Hematopoietic multipotent progenitor cell treated with erythropoietin and hydrocortisone succinate and interleukin-3 and kit ligand, for 17 days (in vitro differentiated cells): ENCODE results near the gene STK4.

Experiments used
- DNase-seq: peaks from one replicate; pipeline ENCODE4 v3.0.0-alpha.2; 2015; ENCODE audit warnings: low spot score

STK4 gene

DNA sequence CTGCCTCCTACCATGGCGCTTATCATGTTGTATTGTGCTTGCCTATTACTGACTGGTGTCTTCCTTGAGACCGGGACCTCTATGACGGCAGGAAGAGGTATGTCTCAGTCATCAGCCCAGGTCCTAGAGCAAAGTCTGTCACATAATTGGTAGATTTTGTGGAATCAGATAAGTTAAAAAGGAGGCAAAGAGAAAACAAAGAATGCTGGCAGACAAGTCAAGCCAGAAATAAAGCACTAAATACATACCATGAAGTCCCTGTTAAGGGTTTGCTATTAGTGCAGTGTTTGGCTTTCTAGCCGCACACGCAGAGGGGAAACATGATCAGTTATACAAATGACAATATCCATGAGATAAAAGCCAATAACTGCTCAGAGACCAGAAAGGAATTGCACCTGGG is 12.1 kb upstream of the STK4 start:
- DNase-seq = no peak

- no peak for DNase-seq
These were observed 11.0 kb upstream of the STK4 start for GRCh38 chr20:44955270-44955669.

DNA sequence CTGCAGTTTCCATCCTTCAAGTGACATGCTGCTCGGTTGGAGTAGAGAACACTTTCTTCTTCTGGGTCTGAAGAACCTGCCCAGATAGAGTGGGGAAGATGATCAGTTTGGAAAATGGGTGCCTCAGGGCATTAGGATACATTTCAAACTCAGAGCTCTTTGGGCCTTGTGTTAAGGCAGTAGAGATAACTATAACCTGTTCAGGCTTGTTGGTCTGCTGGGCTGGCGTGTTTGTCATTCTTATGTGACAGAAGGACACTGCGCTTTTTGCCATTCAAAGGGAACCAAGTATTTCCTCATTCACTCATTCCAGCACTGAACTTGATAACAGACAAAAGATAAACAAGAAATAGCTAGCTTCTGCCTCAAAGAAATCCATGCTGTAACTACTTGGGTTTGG is 9.9 kb upstream of the STK4 start:
- DNase-seq = no peak

DNA sequence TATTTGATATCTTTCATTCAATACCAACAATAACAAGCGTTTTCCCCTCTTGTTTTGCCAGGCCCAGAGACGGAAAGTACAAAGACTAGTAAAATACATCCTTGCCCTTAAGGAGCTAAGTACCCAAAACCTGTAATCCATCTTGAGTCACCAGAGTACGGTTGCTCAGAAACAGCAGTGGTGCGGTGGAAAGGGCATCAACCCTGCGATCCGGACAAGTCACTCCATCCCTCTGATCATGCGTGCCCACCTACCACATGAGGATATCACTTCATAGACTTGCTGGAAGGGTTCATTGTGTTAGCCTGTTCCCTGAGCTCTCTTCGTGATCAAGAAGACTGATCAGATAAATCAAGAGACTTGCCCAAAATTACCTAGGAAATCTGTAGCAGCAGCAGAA is 8.0 kb upstream of the STK4 start:
- DNase-seq = no peak

DNA sequence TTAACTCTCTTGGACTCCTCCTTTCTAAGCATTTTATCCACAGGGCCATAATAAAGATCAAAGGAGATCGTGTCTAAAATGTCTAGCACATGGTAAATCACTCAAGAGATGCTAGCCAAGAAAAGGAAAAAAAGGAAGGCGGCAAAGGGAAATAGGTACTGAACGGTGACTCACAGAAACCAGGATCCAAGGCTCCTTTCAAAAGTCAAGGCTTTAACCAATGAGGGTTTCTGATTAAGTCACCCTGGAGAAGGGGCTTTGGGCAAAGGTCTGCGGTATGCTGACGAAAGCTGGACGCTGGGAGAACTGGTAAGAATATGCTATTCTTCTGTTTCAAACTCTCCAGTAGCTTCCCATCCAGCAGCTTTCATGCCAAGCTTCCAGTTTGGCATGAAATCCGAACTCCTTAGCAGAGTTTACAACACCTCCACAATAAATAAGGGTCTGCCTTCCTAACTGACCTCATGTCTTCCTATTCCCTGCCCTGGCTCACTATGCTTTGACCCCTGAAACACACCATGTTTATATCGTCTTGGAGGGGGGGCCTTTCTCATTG is 7.2 kb upstream of the STK4 start:
- no peak for DNase-seq

- DNase-seq = peak; percentile 35
These were observed 6.6 kb upstream of the STK4 start for GRCh38 chr20:44959638-44960102.

- DNase-seq = peak; percentile 95
These were observed 6.0 kb upstream of the STK4 start, which contains the start of gene TOMM34 for GRCh38 chr20:44960103-44960852. TOMM34 (minus strand) TSS chr20:44960397; CDS start chr20:44960333, 64 bp downstream.

DNA sequence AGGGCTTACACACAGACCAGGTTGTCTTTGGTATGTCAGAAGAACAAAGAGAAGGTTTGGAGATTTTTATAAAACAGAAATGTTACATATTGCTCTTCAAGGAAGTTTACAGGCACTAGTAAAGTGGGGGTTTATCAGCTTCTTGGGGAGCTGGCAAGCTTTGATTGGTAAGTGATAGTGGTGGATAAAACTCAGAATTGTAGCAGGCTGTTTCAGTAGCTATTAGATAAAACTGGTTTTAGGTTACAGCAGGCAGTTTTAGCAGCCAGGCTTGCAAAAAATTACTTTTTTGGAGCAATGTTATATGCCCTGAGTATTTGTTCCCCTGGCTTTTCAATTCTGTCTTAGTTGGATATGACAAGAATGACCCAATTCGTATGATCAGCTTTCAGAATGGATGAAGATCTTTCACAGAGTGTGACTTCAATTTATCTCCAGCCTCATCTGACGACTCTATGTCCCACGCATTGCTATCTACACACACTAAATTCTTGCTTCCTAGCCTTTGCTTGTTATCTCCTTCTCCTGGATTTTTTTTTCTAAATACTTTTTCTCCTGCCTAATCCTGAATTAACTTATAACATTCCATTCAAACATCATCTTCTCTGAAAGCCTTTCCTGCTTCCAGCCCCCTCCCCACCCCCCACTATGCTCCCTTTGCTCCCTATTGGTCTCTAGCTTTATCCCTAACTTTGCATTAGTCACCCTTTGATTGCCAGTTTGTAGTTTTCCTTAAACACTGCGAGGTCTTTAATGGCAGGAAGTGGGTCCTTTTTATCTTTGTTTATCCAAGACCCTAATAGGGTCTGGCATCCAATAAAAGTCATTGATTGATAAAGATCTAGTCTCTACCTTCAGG is 5.1 kb upstream of the STK4 start:
- peak; percentile 20 for DNase-seq

GRCh38 chr20:44961870-44962267 is 4.4 kb upstream of the STK4 start:
- no peak for DNase-seq

GRCh38 chr20:44962483-44962882 is 3.8 kb upstream of the STK4 start:
- peak; percentile 55 for DNase-seq

- no peak for DNase-seq
These were observed 2.7 kb upstream of the STK4 start for GRCh38 chr20:44963325-44964215.

DNA sequence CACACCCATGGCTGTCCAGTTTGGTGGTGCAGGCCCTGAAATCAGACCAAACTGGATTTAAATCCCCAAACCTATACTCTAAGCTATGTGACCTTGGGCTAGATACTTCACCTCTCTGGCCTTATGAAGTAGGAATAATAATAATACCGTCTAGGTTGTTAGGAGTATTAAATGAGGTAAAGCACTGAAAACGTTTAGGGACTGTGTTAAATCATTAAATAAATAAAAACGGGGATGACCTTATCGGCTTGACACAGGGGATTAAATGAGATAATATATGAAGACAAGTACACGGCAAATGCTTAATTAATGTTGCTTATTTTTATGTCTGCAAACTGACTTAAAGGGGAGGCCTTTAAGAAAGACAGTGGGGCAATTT is 672 bp upstream of the STK4 start:
- DNase-seq = no peak

DNA sequence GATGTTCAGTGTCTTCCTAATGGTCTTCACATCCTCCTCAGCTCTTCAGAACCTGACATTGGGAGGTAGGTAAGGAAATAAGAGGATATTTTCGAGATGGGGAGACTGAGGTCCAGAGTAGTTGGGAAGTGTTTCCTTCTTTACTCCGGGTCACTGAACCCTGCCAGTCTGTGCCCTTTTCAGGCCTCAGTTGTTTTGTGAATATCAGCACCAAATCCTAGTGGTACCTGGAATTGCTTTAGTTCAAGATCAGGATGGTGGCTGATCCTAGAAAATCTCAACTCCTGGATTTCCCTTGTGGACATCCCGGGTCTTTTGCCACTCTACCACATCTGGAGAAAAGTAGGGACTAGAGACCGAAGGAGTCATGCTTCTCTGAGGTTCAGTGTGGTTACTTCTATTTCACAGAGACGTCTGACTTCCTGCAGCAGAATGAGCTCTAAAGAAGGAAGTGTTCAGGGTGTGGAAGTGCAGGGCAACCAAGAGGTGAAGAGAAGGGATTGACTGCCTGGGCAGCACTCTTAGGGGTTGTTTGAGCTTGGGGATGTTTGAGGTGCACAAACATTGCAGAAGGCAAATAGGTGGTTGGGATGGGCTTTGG is 995 bp downstream of the STK4 start:
- peak; percentile 26 for DNase-seq

- peak; percentile 55 for DNase-seq
These were observed 3.1 kb downstream of the STK4 start for GRCh38 chr20:44969300-44969894.

DNA sequence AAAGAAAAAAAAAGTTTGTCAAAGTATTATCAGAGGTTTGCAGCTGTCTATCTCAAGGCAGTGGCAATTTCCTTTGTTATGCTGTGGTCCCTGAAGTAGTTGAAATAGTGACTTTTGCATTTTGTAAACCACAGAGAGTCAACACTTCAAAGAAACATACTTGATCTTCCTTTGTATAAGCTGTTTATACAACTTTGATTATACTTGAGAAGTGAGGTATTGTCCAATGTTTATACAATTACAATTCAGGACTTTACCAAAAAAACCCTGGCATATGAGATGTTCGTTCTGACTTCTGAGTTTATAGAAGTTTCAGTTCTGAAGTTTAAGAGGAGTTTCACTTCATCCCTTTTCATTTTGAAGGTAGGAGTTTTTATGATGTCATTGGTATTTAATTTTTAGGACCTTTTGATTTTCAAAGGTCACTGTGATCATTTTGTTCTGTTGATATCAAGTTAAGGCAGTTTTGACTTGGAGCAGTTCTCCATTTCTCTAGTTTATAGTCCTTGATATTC is 4.0 kb downstream of the STK4 start:
- peak; percentile 39 for DNase-seq

DNA sequence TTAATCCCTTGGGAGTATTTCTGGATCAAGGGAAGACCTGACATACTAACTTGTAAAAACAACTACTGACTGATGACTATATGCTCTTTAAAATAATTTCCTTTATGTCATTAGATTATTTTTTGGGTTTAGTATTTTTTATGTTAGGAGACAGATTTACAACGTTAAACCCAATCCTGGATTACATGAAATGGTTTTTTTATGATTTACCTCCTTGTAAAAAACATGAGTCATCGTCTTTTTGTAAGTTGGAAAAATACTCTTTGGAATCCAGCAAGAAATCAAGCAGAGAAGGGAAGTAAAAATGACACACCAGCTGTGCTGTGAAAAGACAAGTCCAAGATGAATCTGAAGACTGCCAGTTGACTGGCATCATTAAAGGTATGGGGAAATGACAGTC is 6.7 kb downstream of the STK4 start:
- DNase-seq = no peak

- DNase-seq = no peak
These were observed 10.4 kb downstream of the STK4 start for GRCh38 chr20:44976698-44977097.

DNA sequence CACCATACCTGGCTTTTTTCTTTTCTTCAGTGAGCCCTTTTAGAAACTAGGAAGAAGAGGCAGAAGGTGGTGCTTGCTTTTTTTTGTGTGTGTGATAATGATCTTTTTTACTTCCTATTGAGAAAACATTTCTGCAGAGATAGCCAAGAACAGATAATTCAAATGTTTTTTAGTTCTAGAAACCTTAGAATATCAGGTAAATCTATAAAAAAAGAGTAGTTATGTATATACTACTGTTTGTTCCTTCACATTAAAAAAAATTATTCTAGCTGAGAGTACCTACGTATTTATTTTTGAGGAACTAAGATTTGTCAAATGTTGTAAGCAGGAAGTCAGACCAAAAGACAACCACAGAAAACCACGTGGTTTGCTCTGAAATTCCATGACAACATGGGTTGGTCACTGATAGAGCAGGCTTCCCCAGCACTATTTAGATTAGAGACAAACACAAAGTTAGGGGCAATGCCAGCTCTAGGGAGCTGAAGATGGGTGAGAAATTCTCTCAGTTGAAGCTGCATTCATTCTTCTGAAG is 12.8 kb downstream of the STK4 start:
- peak; percentile 50 for DNase-seq

DNA sequence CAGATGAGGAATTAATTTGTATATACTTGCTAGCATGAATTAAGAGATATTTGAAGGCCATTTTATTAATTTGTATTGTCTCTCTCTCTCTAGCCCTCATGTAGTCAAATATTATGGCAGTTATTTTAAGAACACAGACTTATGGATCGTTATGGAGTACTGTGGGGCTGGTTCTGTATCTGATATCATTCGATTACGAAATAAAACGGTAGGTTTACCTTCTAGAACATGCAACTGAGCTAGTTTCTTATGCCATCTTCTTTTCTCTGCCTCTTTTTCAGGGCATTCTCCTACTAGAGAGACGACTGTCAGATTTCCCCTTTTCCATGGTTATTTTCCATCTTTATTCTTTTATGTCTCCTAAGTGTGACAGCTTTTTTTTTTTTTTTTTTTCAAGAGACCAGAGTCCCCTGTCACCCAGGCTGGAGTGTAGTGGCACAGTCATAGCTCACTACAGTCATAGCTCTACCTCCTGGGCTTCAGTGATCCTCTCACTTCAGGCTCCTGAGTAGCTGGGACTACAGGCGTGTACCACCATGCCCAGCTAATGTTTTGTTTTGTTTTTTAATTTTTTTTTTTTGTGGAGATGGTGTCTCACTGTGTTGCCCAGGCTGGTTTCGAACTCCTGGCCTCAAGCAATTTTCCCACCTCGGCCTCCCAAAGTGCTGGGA is 15.6 kb downstream of the STK4 start:
- DNase-seq = no peak

- DNase-seq = no peak
These were observed 16.9 kb downstream of the STK4 start for GRCh38 chr20:44983093-44983674.
